Ureter (tissue), 1 donor: ENCODE results near the gene OR7G3. TPM values are rescaled to one million over a fixed set of nuclear protein-coding genes. Genes with fewer than 3 reads are reported as not detected.

ENCODE experiments used
- DNase-seq: peaks from one replicate; pipeline ENCODE4 v3.0.0-alpha.2; 2020; ENCODE audit warnings: low spot score
- total RNA-seq: library from RNA; stranded (reverse); gene quantifications from one replicate; pipeline ENCODE4 v1.2.4, GENCODE V29; 2023
- donor health status: DM: yes; HTN: yes; CAD: no.

The OR7G3 gene
- not detected for total RNA-seq

DNA sequence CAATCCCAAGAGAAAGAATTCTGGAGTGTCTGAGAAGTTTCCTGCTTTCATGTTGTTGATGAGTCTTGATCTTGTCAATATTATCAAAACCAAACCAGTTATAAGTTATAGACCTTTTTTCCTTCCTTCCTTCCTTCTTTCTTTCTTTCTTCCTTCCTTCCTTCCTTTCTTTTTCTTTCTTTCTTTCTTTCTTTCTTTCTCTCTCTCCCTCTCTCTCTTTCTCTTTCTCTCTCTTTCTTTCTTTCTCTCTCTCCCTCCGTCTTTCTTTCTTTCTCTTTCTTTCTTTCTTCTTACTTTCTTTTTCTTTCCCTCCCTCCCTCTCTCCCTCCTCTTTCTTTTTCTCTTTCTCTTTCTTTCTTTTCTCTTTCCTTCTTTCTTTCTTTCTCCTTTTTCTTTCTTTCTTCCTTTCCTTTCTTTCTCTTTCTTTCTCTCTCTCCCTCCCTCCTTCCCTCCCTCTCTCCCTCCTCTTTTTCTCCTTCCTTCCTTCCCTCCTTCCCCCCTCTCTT lies at the start of gene OR7G3:
TSS of gene OR7G3 (minus strand) at position 51 of the 506 bp plus-strand sequence. CDS start at position 51, 0 bp downstream.
- DNase-seq, result no peak

DNA sequence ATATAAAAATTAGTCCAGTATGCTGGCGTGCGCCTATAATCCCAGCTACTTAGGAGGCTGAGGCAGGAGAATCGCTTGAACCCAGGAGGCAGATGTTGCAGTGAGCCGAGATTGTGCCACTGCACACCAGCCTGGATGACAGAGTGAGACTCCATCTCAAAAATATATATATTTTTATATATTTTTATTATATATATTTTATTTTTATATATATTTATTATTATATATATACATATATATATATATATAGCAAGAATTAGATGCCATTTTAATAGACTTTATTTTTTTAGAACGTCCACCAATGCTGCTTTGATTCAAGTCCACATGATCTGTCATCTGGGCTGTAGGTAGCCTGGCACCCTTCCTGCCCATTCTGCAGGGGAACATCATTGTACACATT lies 48.6 kb upstream of the OR7G3 start:
- no peak for DNase-seq

DNA sequence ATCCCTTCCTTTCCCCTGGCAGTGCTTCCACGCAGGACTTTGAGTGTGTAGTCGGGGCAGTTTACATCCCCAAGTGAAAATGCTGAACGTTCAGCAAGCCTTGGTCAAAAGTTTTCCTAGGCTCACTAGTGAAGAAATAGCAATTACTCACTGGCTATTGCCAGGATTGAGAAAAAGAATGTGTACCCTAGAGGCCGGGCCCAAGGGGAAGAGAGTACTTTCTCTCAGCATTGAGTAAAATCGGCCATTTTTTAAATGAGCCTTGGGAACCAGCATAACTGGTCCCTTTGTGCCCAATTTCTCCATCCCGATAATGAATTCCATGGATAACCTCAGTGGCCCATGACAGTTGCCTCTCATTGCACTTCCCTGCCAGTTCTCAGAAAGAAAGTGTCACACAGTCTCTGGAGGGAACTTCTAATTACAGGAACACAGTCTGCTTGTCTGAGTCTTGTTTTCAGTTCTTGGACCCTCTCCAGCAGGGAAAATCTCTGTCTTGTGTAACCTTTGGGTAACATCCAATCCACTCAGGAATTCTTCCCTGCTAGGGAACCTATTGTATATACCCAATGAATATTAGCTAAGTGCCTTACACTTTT lies 44.7 kb upstream of the OR7G3 start:
- DNase-seq, result no peak

DNA sequence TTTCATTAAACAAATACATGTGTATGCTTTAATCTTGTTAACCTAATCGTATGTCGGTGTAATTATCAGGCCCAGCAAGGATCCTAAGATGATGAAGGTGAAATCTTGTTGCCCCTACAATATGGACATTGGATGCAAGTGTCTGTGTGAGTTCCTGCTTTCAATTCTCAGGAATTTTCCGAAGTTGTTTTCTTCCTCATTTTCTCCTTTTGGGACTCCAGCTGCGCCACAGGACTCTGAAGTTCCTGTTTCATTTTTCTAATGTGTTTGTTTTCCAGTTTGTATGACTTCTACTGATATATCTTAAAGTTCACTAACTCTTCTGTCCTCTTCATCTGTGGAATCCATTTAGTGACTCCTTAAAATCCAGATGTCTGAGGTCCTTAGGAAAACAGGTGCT lies 40.1 kb upstream of the OR7G3 start:
- DNase-seq, result no peak

DNA sequence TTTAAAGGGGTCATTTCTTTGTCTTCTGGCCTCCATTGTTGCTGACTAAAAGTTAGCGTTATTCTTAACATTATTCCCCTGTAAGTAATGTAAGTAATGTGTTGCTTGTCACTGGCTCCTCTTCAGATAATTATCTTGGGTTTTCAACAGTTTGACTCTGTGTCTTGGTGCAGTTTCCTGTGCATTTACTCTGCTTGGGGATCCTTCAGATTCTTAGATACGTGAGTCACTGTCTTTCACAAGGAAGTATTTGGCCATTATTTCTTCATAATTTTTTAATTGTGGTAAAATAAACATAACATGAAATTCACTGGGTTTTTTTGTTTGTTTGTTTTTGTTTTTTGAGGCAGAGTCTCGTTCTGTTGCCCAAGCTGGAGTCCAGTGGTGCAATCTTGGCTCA lies 38.5 kb upstream of the OR7G3 start:
- no peak for DNase-seq

DNA sequence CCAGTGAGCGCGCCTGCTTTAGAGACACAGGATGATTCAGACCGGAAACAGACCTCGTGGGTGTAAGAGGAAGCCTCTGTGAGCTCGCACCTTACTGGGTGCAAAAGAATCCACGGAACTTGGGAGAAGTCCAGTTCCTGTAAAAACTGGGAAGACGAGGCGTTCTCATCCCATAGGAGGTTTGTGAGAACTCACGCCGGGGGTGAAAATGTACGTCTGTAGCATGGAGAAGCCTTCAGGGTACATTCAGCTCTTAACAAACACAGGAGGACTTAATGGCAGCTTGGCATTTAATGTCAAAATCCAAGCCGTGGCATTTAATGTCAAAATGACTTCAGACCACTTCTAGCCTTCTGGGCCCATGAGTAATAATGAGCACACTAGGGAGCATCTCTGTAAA lies 34.7 kb upstream of the OR7G3 start:
- no peak for DNase-seq

DNA sequence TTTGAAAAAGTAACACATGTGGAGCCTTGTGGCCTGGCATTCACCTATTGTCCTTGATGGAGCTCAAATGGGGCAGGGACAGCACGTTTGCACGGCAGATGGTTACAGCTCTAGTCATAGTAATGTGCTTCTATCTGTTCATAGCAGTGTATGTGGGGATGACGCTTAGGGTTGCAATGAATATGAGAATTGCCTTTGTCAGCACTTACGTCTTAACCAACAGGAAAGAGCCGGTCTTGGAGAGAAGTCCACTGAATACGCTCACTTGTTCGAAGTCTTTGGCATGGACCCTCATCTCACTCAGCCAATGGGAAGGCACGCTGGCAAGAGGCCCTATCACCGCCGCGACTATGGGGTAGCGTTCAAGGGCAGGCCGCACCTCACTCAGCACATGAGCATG lies 33.1 kb upstream of the OR7G3 start:
- DNase-seq, result no peak

DNA sequence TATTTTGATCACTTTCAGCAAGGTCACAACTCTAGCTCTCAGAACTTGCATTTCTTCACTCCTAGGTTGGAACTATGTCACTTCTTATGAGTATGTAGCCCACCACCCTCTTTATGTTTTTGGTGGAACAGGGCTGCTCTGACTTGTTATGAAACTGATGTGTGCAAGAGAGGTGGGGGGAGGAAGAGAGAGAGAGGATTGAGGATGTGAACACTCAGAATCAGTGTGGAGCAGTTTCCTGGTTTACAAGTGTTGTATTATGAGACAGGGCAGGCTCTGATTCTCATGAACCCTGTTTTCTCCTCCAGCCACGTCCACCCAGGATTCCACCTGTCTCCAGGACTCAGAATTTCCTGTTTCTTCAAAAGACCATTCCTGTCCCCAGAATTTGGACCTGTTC lies 29.6 kb upstream of the OR7G3 start:
- DNase-seq, result no peak

DNA sequence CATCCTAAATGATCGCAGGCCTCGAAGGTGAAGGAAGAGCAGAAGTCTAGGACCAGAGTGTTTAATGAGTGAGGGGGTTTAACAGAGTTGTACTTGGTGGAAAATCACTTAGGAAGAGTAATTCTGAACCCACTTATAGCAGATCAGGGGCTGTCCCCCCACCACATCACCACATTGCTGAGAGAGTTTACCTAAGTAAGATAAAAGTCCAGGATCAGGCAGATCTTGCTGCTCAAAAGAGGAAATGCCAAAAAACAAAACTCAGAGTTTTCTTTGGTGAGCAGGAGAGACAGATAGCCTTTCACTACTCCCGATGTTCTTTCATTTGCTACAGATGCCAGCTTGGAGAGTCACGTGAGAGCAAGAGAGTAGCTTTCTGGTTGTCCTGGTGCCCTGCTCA lies 28.8 kb upstream of the OR7G3 start:
- no peak for DNase-seq

DNA sequence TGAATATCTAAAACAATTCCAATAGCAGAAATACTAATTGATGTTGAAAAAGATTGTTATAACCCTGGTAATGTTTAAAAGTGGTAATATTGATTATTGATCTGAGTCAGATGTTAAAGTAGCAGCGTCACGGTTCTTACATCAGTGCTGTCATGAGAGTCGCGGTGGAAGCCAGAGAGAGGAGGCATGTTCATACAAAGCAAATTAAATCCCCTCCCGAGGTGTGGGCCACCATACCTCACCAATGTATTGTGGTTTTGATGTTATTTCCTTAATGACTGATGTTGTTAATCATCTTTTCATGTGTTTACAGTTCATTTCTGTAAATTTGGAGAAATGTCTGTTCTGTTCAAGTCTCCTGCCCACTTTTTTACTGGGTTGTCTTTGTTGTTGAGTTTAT lies 24.6 kb upstream of the OR7G3 start:
- no peak for DNase-seq

DNA sequence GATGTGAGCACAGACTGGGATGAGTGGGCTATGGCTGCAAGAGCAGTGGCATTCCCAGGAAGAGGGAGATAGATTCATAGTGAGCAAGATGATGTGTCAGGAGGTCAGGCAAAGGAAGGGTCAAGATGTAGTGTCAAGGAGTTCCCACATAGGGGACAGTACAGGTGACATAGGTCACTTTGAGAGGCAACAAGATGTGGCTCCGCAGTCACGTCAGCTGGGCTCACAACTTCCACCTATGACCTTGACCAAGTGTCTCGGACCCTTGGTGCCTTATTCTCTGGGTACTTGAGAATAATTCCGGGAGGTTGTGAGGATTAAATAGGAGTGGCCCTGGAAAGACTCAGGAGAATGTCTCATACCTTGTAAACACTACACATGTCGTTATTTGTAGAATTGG lies 23.9 kb upstream of the OR7G3 start:
- DNase-seq, result no peak

DNA sequence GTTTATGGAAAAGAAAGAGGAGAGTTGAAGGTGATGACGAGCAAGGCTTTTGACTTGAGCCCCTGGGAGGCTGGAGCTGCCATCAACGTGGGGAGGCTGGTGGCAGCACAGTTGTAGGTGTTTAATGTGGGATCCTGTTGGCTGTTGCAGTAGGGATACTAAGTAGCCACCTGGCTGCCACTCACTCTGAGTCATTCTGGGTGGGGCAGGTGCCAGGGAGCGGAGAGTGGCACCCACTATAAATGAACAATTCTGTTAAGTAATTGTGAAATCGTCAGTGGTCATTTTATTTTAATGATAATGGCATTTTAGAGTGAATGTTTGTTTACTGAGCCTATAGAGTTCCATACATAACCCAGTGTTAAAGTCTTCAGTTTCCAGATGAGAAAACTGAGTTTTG lies 23.2 kb upstream of the OR7G3 start:
- DNase-seq, result no peak

DNA sequence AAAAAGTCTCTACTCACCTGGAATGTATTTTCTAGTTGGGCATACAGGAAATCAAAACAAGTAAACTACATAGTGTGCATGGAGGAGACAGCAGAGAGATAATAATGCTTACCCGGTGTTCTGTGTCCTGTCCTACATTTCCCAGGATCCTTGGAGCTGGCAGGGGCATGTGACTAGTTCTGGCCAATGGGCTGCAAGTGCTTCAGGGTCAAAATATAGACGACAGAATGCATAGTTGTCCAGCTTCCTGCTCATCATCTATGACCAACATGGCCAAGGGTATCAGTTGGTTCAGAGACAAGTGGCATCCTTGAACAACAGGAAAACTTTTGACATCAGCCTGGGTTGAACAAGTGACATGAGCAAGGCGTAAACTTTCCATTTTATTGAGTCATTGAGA lies 21.9 kb upstream of the OR7G3 start:
- no peak for DNase-seq

DNA sequence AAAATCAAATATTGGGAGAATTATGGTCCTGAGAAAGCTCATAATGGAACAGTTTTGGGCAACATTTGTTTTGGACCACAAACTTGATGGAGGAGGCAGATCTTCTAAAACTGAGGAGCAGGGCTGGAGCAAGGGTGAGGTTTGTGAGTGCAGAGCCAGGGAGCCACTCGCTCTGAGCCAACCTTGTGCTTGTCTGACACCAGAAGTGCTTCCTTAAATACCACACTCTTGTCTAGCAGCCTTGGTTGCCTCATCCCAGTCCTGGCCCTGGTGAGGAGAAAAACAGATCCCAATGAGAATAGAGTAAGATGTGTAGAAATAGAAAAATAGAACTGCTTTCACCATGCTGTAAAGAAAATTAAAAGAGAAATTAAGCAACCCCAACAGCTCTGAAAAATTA lies 20.1 kb upstream of the OR7G3 start:
- DNase-seq, result no peak

DNA sequence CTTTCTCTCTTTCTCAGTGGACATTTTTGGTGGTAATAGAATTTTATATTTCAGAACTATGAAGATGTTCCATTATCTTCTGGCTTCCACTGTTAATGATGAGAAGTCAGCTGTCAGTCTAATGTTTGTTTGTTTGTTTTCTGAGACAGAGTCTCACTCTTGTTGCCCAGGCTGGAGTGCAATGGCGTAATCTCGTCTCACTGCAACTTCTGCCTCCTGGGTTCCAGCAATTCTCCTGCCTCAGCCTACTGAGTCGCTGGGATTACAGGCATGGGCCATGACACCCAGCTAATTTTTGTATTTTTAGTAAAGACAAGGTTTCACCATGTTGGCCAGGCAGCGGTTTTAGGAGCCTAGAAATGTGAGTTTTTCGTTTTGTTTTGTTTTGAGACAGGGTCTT lies 18.2 kb upstream of the OR7G3 start:
- DNase-seq, result no peak

DNA sequence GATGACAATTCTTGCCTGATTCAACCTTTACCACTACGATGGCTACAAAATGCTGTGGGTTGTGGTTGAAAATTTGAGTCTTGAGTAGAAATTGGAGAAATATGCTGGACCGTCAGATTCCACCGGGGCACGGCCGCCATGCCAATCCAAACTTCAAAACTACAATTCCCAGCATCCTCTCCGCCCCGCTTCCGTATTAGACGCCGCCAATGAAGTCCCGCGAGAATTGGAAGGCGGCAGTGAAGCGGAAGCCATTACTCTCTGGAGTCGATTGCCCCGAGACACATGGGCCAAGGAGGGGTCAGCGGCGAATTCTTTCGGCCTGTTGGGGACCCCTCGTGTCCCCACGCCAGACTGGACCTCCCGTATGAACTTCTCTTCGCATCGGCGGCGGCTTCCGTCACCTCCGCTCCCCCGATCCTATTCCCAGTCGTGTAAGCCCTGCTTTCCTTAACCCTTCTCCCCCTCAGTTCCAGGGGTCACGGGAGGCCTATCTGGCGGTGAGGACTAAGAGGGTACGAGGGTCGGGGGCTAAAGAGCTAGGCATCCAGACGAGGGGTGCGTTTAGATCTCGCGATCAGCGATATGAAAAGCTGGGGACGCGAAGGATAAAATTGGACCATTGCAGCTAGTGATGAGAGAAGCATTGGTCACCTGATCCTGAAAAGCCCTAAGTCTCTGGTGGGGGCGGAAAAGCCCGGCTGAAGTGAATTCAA lies 13.6 kb upstream of the OR7G3 start, which contains the start of gene ZNF317:
TSS of gene ZNF317 (plus strand) at position 239 of the 716 bp plus-strand sequence. CDS start 15,620 bp downstream, outside the sequence.
- peak; percentile 94 for DNase-seq

DNA sequence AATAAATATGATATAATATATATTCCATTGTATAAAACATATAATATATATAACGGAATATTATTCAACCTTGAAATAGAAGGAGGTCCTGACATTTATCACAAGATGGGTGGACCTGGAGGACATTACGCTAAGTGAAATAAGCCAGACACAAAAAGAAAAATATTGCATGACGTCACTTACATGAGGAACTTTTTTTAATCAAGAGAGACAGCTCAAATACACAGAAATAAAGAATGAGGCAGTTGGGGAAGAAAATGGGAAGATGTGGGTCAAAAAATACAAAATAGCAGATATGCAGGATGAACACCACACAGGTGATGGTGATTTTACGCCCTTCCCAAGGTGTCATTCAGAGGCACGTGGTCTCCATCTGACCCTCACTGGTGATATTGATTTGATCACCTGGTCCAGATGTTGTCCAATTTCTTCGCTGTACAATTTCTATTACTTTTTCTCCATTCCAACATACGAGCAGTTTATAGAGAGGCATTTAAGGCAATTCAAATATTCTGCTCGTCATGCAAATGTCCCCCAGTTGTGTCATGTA lies 12.9 kb upstream of the OR7G3 start:
- DNase-seq, result no peak

DNA sequence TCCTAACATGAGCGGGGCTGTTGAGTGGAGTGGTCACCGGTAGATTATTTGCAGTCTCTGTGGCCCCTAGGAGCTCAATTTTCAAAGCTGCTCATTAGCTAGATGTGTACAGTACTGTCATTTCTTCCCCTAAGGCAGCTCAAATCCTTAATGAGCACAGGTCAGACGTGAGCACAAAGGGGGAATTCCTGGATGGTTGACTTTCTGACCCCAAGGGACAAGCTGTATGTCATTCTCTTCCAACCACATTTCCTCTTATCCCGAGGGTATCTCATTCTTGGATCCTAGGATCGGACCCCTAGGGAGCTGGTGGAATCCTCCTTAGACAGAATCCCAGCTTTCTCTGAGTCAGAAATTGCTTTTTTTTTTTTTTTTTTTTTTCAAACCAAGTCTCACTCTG lies 5.7 kb upstream of the OR7G3 start:
- DNase-seq, result no peak

DNA sequence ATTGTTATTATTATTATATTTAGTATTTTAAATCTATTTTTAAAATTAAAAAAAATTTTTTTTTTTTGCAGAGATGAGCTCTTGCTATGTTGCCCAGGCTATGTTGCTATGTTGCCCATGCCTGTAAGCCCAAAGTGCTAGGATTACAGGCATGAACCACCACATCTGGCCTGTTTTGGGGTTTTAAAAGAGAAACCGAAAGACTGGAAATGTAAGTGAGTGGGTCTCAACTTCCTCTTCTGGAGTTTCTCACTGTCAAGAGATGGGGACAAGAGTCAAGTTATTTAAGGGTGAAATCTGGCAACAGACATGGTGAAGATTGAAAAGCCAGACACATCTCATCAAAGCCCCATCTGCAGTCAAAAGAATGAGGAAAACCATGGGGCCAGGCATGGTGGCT lies 4.2 kb upstream of the OR7G3 start:
- DNase-seq, result no peak

DNA sequence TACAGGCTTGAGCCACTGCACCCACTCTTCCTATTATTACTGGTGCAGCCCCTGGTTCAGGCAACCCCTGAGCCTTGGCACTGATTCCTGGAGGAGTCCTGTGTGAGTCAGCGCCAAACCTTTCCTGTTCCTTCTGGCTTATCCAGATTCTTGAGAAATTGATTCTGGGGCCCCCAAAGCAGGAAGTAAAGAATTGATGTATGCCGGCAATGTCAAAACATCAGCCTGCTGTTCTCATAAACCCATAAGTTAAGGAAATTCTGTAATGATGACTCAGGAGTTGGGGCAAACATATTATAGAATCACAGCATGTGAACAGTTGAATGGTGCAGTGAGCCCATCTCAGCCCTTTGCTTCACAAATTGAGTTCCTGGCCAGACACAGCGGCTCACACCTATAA lies 1.4 kb upstream of the OR7G3 start:
- DNase-seq, result no peak

DNA sequence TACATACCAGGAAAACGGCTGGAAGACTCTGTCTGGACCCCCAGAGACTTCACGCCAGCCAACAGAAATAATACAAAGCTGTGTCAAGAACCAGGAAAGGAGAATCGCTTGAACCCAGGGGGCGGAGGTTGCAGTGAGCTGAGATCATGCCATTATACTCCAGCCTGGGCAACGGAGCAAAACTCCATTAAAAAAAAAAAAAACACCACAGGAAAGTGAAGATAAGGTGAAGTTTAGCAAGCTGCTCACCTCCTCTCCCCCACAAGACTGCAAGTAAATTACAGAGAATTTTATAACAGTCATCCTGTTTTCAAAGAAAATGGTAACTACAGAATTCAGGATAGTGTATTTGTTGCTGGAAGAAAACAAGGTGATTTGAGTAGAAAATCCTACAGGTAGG lies 10.2 kb downstream of the OR7G3 start:
- no peak for DNase-seq

DNA sequence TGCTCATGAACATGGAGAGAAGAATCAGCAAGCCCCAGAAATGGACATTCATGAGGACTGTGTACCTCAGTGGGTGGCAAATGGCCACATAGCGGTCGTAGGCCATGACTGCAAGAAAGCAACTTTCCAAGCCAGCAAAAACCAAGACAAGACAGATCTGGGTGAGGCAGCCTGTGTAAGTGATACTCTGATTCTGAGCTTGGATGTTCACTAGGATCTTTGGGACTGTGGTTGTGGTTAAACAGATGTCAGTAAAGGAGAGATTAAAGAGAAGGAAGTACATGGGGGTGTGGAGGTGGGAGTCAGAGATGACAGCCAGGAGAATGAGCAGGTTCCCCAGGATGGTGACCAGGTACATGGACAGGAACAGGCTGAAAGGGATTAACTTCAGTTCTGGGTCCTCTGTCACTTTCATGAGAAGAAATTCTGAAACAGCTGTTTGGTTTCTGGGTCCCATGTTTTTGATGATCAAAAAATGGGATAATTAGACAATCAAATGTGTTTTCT lies 11.4 kb downstream of the OR7G3 start, which contains the start of gene OR7G1:
TSS of gene OR7G1 (minus strand) at position 457 of the 507 bp plus-strand sequence. CDS start at position 457, 0 bp downstream.
- DNase-seq, result no peak

DNA sequence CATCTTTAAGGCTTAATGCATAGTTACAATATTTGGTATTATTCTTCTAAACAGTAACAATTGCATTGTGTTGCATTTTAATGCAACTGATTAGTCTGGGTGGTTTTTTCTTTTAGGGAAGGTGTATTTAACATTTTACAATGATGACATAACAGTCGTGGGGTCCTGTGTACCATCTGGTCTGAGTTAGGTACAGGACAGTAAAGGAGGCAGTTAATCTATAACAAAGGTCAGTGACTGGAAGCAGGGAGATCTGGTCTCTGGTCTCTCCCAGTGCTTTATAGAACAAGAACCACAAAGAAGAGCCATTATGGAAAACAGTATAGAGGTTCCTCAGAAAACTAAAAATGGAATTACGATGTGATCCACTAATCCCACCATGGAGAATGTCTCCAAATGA lies 16.8 kb downstream of the OR7G3 start:
- no peak for DNase-seq
